ENCODE data around the gene SLC1A3. TPM values are rescaled to one million over a fixed set of nuclear protein-coding genes. Genes with fewer than 3 reads are reported as not detected.
"Not testable (repeated sequence)": the region's sequence is repeated elsewhere in the genome, so short reads cannot be mapped to it uniquely, and the experiment has no call there.

The SLC1A3 gene
- total RNA-seq, 1 experiment from 2014 or later: 6.0 TPM

DNA sequence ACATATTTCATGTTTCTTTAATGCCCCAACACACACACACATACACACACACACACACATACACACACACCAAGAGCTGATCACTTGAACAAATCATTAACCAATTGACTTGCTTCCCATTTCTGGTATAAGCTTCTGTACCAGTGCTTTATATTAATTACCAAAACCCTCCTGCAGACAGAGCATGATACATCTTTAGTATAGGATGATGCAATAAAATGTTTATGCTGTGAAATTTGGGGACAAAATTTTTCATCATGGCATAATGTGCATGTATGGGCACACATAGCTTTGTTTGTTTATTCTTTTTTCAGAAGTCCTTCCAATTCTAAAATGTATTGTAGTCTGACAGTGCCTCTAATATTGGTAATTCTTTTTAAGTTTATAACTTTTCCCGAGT, 34.5 kb downstream of the SLC1A3 start:
- Mint-ChIP-seq H3K27me3 (ENCODE audit: unreplicated experiment) (peaks cover 35% of the 10 kb centered on the region), H3K36me3 (ENCODE audit: insufficient read depth, unreplicated experiment) (no peaks in the 10 kb centered on the region), H3K4me1 (ENCODE audit: low read depth, unreplicated experiment) (no peaks in the 10 kb centered on the region), H3K4me3 (ENCODE audit: low read depth, unreplicated experiment) (no peak overlapping the region), H3K9me3 (ENCODE audit: low read depth, unreplicated experiment) (no peaks in the 10 kb centered on the region), H3K27ac (ENCODE audit: unreplicated experiment) (no peak overlapping the region)
- CTCF ChIA-PET: no interaction called here
- intact Hi-C loops (cut with micrococcal nuclease; ENCODE audit: unreplicated experiment): no loop called here
- no peak for DNase-seq
- TF ChIP-seq, protein P1, sequence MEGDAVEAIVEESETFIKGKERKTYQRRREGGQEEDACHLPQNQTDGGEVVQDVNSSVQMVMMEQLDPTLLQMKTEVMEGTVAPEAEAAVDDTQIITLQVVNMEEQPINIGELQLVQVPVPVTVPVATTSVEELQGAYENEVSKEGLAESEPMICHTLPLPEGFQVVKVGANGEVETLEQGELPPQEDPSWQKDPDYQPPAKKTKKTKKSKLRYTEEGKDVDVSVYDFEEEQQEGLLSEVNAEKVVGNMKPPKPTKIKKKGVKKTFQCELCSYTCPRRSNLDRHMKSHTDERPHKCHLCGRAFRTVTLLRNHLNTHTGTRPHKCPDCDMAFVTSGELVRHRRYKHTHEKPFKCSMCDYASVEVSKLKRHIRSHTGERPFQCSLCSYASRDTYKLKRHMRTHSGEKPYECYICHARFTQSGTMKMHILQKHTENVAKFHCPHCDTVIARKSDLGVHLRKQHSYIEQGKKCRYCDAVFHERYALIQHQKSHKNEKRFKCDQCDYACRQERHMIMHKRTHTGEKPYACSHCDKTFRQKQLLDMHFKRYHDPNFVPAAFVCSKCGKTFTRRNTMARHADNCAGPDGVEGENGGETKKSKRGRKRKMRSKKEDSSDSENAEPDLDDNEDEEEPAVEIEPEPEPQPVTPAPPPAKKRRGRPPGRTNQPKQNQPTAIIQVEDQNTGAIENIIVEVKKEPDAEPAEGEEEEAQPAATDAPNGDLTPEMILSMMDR (IDR thresholded peaks at IDR 0.05; ENCODE audit: unreplicated experiment): no peak
- BruUV-seq (replicated peaks): no TSS peak

DNA sequence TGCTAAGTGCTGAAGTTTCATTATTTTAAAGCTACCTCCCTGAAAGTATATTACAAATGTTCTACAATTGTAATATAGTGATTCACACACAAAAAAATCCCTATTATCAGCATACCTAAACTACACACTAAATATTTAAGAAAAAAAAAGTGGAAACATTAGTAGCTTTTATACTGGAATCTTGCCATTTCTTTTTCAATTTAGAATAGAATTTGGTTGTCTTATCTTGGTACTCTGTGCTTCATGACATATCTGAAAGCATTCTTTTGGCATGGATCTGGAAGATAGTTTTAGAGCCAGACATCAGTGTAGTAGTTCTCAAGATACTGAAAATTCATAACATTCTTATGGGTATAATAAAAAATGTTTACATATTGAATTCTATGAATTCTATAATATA, 35.0 kb downstream of the SLC1A3 start:
- TF ChIP-seq, protein P1 (IDR thresholded peaks at IDR 0.05; ENCODE audit: unreplicated experiment): no peak
- no peaks in the 10 kb centered on the region for H3K9me3 Mint-ChIP-seq (ENCODE audit: low read depth, unreplicated experiment)
- CTCF ChIA-PET: no interaction called here
- intact Hi-C loops (cut with micrococcal nuclease; ENCODE audit: unreplicated experiment): no loop called here
- no peak for DNase-seq
- peaks cover 30% of the 10 kb centered on the region for H3K27me3 Mint-ChIP-seq (ENCODE audit: unreplicated experiment)
- no peak overlapping the region for H3K27ac Mint-ChIP-seq (ENCODE audit: unreplicated experiment)
- no peaks in the 10 kb centered on the region for H3K4me1 Mint-ChIP-seq (ENCODE audit: low read depth, unreplicated experiment)
- no peaks in the 10 kb centered on the region for H3K36me3 Mint-ChIP-seq (ENCODE audit: insufficient read depth, unreplicated experiment)
- no peak overlapping the region for H3K4me3 Mint-ChIP-seq (ENCODE audit: low read depth, unreplicated experiment)
- no TSS peak for BruUV-seq (replicated peaks)

DNA sequence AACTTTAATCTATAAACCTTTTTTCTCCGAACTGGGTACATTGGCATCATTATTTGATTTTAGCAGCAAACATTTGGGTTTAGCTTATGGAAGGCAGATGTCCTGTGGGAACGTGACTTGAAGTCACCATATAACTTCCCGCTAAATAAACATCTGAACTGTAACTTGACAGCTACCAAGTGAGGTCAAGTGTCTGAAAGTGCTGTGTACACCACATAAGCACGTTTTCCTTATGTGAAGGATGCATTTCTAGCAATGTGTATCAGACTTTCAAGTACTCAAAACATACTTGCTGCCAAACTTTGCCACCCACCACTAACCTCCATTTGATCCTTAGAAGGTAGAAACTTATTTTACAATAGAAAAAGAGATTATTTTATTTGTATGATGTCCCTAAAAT, 35.7 kb downstream of the SLC1A3 start:
- no peaks in the 10 kb centered on the region for H3K36me3 Mint-ChIP-seq (ENCODE audit: insufficient read depth, unreplicated experiment)
- CTCF ChIA-PET: no interaction called here
- H3K4me3 Mint-ChIP-seq (ENCODE audit: low read depth, unreplicated experiment): no peak overlapping the region
- TF ChIP-seq, protein P1 (IDR thresholded peaks at IDR 0.05; ENCODE audit: unreplicated experiment): no peak
- peaks cover 30% of the 10 kb centered on the region for H3K27me3 Mint-ChIP-seq (ENCODE audit: unreplicated experiment)
- H3K27ac Mint-ChIP-seq (ENCODE audit: unreplicated experiment): no peak overlapping the region
- no peaks in the 10 kb centered on the region for H3K9me3 Mint-ChIP-seq (ENCODE audit: low read depth, unreplicated experiment)
- no peaks in the 10 kb centered on the region for H3K4me1 Mint-ChIP-seq (ENCODE audit: low read depth, unreplicated experiment)
- DNase-seq: no peak
- intact Hi-C loops (cut with micrococcal nuclease; ENCODE audit: unreplicated experiment): no loop called here
- no TSS peak for BruUV-seq (replicated peaks)

DNA sequence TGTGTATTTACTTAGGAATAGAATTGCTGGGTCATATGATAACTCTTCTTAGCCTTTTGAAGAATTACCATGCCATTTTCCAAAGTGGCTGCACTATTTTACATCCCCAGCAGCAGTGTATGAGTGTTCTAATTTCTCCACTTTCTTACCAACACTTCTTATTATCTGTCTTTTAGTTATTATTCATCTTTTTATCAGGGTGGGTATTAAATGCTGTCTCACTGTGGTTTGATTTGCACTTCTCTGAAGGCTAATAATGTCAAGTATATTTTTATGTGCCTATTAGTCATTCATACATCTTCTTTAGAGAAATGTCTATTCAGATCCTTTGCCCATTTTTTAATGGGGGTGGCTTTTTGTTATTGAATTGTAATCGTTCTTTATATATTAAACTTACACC, 36.8 kb downstream of the SLC1A3 start:
- intact Hi-C loops (cut with micrococcal nuclease; ENCODE audit: unreplicated experiment): no loop called here
- no TSS peak for BruUV-seq (replicated peaks)
- Mint-ChIP-seq H3K4me1 (ENCODE audit: low read depth, unreplicated experiment) (no peaks in the 10 kb centered on the region), H3K4me3 (ENCODE audit: low read depth, unreplicated experiment) (no peak overlapping the region), H3K27me3 (ENCODE audit: unreplicated experiment) (peaks cover 21% of the 10 kb centered on the region), H3K9me3 (ENCODE audit: low read depth, unreplicated experiment) (no peaks in the 10 kb centered on the region), H3K36me3 (ENCODE audit: insufficient read depth, unreplicated experiment) (no peaks in the 10 kb centered on the region), H3K27ac (ENCODE audit: unreplicated experiment) (no peak overlapping the region)
- no peak for DNase-seq
- TF ChIP-seq, protein P1 (IDR thresholded peaks at IDR 0.05; ENCODE audit: unreplicated experiment): no peak
- CTCF ChIA-PET: no interaction called here

DNA sequence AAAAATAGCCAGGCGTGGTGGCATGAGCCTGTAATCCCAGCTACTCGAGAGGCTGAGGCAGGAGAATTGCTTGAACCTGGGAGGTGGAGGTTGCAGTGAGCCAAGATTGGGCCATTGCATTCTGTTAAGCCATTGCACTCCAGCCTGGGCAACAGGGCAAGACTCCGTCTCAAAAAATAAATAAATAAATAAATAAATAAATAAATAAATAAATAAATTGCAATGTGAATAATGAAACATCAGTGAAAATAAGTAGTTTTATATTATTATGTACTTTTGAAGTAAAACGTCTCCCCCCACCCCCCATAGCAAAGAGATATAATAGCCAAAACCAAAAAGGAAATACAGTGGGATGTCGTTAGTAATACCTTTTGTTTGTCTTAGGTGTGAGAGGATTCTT, 37.4 kb downstream of the SLC1A3 start:
- H3K4me3 Mint-ChIP-seq (ENCODE audit: low read depth, unreplicated experiment); BruUV-seq (replicated peaks); CTCF ChIA-PET; H3K9me3 Mint-ChIP-seq (ENCODE audit: low read depth, unreplicated experiment); H3K36me3 Mint-ChIP-seq (ENCODE audit: insufficient read depth, unreplicated experiment); intact Hi-C loops (cut with micrococcal nuclease; ENCODE audit: unreplicated experiment); DNase-seq; H3K27ac Mint-ChIP-seq (ENCODE audit: unreplicated experiment); H3K4me1 Mint-ChIP-seq (ENCODE audit: low read depth, unreplicated experiment): not testable (repeated sequence)
- peaks cover 14% of the 10 kb centered on the region for H3K27me3 Mint-ChIP-seq (ENCODE audit: unreplicated experiment)
